Subcutaneous adipose tissue (tissue), 4 donors: Measurements from ENCODE around the gene RHOB. TPM values are rescaled to one million over a fixed set of nuclear protein-coding genes. Genes with fewer than 3 reads are reported as not detected.

Experiments used
- CTCF ChIP-seq: fragments of 450-650 bp; IDR thresholded peaks from one replicate; pipeline ENCODE4 v1.5.1; 2016; ENCODE audit warnings: low read depth, mild to moderate bottlenecking, control low read depth, antibody characterized with exemption, moderate library complexity
- total RNA-seq, 4 donors: library from RNA; depleted of rRNA; stranded (reverse); fragments of >200 nt; gene quantifications; one replicate each; pipeline ENCODE4 v1.1.0, GENCODE V29; 2016

The RHOB gene
- total RNA-seq, 4 donors from 2014 or later: 435 to 1,054 (median 650) TPM

- TF ChIP-seq CTCF: no peak
Measured at GRCh38 chr2:20423847-20424246, 23.0 kb upstream of the RHOB start.

- TF ChIP-seq CTCF: no peak
Measured at GRCh38 chr2:20424300-20425290, 22.3 kb upstream of the RHOB start.

GRCh38 chr2:20425371-20425881 lies 21.4 kb upstream of the RHOB start:
- TF ChIP-seq CTCF: no peak

- TF ChIP-seq CTCF: no peak
Measured at GRCh38 chr2:20425884-20426283, 21.0 kb upstream of the RHOB start.

- TF ChIP-seq CTCF: no peak
Measured at GRCh38 chr2:20427931-20428526, 18.8 kb upstream of the RHOB start.

- TF ChIP-seq CTCF: no peak
Measured at GRCh38 chr2:20428717-20429490, 18.0 kb upstream of the RHOB start.
